Measurements from ENCODE around the gene CPXM2.
A peak's percentile ranks its signal among the peaks of the same experiment; 100 is the strongest.

CPXM2 gene

GRCh38 chr10:123891144-123892071 lies at the start of gene CPXM2:
Gene CPXM2, minus strand, starts transcription at chr10:123891807. Its CDS starts 148 bp downstream, at chr10:123891659.
- DNase-seq (ENCODE audit: low spot score), result peak; percentile 53

- DNase-seq (ENCODE audit: low spot score), result no peak
Observed at GRCh38 chr10:123939591-123939990, 48.0 kb upstream of the CPXM2 start.

DNA sequence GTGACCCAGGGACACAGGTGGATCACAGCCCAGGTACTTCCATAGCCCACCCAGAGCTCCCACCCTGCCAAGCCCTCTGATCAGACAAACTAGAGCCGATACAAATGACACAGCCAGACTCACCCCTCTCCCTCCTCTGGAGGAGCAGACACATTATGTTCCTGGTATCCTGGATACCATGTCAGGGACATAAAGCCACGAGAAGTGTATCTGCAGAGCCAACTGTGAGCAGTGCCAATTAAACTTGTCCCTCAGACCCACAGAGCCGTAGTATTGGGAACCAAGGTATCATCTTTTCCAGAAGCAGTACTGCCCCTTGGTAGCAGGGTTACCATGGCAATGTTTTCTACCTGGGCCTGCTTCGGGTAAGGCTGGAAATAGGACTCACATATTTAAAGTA lies 47.3 kb upstream of the CPXM2 start:
- DNase-seq (ENCODE audit: low spot score), result no peak

DNA sequence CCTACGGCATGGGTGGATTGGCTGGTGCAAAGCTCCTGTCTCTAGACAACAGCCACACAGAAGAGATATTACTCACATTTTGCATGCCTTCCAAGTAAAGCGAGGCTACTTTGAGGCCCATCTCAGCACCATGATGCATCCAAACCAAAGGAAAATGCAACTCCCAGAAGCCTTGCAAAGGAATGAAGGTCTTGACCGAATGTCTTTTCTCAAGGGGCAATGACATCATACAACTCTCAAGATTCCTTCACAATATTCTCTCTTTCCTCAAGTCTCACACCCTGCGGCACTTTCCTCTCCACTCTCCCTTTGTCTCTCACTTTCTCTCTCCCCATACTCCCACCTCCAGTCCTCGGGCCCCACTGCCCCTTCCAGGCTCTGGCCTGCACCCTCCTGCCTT lies 44.8 kb upstream of the CPXM2 start:
- DNase-seq (ENCODE audit: low spot score), result no peak

DNA sequence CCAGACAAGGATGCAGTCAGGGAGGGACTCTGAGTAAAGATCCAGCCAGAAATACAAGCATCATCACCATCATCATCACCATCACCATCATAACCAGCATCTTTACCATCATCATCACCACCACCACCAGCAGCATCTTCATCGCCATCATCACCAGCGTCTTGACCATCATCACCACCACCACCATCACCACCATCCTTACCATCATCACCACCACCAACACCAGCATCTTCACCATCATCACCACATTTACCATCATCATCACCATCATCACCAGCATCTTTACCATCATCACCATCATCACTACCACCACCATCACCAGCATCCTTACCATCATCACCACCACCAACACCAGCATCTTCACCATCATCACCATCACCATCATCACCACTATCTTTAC lies 44.1 kb upstream of the CPXM2 start:
- no peak for DNase-seq (ENCODE audit: low spot score)

GRCh38 chr10:123934846-123935245 lies 43.2 kb upstream of the CPXM2 start:
- no peak for DNase-seq (ENCODE audit: low spot score)

GRCh38 chr10:123930340-123931001 lies 38.9 kb upstream of the CPXM2 start:
- DNase-seq (ENCODE audit: low spot score), result no peak

DNA sequence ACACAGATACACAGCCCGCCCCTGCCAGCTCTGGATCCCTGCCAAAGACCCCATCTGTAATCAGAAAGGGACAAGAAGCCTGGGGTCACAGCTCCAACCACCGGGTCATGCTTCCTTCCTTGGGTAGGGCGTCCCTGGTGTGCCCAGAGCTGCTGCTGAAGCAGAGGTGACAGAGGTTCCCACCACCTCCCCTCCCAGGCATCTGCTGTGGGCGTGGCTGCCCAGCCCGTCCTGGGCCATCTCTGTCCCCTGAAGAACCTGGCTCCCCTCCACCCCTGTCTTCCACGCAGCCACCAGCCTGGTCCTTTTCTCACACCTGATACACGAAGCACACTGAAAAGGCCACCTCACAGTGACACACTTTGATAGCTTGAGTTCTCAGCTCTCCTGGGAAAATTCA lies 38.2 kb upstream of the CPXM2 start:
- DNase-seq (ENCODE audit: low spot score), result no peak

- no peak for DNase-seq (ENCODE audit: low spot score)
Observed at GRCh38 chr10:123928427-123928826, 36.8 kb upstream of the CPXM2 start.

DNA sequence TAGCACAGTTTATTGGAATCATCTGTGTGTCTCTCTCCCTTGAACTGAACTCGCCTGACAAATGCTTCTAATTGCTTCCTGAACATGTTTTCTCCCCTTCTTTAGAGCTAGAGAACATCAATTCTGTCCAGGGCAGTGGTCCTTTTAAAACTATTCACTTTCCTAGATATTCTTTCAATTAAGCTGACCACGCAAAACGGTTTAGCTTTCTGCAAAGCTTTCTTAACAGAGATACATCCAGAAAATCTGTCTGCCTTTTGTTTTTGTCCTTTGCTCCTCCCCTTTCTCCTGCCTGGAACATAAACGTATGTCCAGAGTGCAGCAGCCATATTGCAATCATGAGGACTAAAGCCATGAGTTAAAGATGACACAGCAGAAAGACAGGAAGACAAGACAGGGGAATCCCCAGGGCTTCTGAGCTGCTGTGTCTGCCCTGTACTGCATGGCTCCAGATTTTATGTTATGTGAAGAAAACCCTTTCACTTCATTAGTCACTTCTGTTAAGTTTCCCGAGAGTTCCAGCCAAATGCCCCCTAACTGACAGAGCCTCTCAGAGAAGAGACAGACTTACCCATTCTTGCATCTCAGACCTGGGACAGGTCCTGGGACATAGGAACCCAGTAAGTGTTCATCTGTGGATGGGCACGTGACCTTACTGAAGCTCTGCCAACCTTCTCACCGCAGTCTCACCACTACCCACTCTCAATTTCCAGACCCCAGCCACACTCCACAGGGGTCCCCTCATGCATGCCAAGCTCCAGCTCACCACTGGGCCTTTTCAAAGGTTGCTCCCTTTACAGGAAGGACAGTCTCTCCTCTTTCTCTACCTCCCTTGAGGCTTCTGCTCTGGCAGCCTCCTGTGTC lies 35.0 kb upstream of the CPXM2 start:
- DNase-seq (ENCODE audit: low spot score), result no peak

GRCh38 chr10:123922126-123922525 lies 30.5 kb upstream of the CPXM2 start:
- DNase-seq (ENCODE audit: low spot score), result no peak

GRCh38 chr10:123916775-123917174 lies 25.2 kb upstream of the CPXM2 start:
- DNase-seq (ENCODE audit: low spot score), result no peak

DNA sequence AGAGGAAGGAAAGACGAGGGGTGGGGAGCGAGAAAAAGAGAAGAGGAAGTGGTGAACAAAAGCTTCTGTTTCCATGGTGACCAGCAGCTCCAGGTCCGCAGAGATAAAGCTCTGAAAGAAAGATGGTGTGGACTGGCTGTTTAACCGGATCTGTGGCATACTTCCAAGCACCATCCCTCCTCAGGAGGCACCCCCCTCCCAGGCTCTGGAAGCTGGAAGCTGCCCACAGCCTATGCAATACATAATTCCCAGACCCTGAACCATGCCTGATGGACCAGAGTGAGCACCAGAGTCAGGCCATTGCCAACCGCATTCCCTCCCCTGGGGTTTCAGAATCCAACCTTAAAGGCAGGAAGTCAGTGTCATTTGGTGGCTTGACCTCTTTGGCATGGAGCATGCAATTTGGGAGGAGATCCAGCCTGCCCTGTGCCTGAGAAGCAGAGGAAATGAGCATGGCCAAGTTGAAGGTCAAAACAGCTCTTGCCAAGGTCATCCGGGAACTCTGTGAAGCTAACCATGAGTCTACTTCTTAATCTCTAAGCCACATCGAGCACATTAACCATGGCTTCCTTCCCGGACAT lies 22.2 kb upstream of the CPXM2 start:
- DNase-seq (ENCODE audit: low spot score), result no peak

- DNase-seq (ENCODE audit: low spot score), result no peak
Observed at GRCh38 chr10:123912871-123913270, 21.3 kb upstream of the CPXM2 start.

DNA sequence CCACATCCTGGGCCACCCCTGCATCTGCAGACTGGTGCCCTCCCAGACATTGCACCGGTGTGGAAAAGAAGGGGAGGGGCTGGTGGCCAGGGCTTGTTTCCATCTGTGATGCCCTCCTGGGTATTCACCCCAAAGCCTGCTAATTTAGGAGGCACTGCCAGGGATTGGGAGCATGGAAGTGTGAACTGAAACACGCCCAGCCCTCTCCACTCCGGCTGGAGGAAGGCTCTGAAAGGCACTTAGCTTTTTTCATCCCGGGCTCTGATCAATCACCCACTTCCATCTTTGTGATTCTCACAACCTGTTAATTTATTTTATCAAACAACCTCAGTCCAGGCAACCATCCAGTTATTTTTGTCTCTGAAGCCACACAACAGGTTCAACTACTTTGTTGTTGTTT lies 20.9 kb upstream of the CPXM2 start:
- no peak for DNase-seq (ENCODE audit: low spot score)

DNA sequence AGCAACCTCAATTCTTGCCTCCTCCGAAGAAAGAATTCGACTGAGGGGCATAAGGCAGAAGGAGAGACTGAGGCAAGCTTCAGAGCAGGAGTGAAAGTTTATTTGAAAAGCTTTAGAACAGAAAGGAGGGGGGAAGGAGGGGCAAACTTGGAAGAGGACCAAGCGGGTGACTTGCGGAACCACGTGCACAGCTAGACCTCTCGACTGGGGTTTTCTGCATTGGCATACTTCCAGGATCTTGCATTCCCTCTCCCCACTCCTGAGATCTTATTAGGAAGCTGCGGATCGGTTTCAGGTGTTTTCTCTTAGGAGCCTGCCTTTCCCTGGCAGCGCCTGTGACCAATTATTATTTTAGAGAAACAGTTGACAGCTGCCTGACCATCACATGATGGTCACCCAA lies 20.3 kb upstream of the CPXM2 start:
- DNase-seq (ENCODE audit: low spot score), result no peak

DNA sequence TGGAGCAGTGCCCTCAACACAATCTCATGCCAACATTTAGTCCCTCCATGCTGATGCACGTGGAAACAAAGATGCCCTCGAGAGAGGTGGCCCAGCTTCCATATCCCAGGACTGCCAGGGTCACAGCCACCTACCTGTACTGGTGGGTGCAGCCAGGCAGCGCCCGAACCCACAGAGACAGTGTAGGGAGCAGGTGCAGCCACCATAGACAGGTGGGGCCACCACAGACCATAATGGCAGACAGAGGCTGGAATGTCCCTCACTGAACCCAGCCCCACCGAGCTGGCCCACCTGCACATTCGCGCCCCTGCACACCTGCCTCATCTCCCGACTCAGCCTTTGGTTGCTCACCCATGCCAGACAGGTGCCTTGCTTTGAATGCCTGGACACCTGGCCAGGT lies 18.3 kb upstream of the CPXM2 start:
- DNase-seq (ENCODE audit: low spot score), result no peak

DNA sequence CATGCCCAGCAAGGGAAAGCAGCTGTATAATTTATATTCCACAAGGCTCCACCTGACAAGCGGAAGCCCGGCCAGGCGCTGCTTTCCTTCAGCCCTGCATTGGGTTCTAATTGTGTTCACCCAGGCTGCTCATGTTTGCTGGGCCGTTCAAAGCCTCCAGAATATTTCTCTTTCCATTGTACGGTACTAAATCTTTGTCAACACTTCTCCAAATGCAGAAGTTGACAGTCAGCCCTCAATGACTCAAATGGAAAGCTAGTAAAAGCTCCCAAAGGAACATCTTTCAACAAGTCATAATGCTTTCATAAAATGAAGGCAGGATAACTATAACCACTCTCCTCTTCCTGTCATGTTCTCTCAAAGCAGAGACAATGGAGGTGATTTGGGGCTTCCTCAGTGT lies 17.8 kb upstream of the CPXM2 start:
- DNase-seq (ENCODE audit: low spot score), result no peak

GRCh38 chr10:123908379-123908778 lies 16.8 kb upstream of the CPXM2 start:
- no peak for DNase-seq (ENCODE audit: low spot score)

DNA sequence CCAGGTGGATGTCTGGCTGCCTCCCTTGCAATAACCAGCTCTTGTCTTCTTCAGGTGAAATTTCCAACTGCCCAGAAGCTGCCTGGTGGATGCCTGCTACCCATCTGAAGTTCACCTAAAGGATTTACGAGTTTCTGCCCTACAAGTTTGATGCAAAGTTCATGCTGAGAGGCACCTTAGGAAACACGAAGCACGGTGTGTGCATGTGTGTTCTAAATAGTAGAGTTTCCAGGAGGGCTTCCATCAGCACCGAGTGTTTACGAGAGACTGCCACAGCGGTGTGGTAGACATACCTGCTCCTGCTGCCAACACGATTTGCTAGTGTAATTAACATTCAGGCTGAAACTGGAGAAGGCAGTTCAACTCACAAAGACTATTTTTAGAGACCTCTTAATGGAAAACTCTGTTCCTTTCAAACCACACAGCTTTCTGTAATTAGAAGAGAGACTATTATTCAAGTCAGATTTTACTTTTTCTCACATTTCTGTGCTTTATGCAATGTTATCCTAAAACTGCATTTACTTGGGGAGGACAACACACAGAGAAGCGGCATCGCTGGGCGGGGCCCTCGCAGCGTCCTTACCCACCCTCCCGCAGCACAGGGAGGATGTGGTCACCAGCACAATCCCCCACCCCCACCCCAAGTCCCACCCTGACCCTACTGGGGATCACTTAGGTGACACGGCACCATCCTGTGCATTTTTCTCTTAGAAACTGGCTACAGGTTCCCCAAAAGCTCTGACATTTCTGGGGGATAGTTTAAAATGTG lies 15.5 kb upstream of the CPXM2 start:
- no peak for DNase-seq (ENCODE audit: low spot score)

GRCh38 chr10:123906296-123906695 lies 14.7 kb upstream of the CPXM2 start:
- DNase-seq (ENCODE audit: low spot score), result no peak
